Measurements from ENCODE around the gene KPNA2.

DNA sequence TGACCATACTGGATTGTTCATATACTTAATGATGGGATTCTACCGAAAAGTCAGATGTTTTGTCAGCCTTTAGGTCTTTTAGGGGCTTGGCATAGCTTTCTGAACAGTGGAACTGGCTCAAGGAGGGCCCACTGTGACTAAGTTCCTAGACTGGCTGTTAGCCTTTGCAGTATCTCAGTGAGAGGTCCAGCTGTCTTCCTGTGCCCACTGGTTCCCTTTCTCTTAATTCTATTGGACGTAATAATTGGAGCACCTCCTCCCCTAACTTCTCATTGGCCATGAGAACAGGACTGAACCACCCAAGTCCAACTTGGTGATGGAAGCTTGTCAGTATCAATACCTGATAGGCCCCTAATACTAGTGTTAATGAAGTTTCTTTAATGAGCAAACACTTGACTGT lies 13.5 kb downstream of the KPNA2 start:
- TF ChIP-seq, protein P1, sequence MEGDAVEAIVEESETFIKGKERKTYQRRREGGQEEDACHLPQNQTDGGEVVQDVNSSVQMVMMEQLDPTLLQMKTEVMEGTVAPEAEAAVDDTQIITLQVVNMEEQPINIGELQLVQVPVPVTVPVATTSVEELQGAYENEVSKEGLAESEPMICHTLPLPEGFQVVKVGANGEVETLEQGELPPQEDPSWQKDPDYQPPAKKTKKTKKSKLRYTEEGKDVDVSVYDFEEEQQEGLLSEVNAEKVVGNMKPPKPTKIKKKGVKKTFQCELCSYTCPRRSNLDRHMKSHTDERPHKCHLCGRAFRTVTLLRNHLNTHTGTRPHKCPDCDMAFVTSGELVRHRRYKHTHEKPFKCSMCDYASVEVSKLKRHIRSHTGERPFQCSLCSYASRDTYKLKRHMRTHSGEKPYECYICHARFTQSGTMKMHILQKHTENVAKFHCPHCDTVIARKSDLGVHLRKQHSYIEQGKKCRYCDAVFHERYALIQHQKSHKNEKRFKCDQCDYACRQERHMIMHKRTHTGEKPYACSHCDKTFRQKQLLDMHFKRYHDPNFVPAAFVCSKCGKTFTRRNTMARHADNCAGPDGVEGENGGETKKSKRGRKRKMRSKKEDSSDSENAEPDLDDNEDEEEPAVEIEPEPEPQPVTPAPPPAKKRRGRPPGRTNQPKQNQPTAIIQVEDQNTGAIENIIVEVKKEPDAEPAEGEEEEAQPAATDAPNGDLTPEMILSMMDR (IDR thresholded peaks at IDR 0.05; ENCODE audit: insufficient read depth, low read length): no peak
- no peak for TF ChIP-seq POLR2AphosphoS5 (IDR thresholded peaks at IDR 0.05; ENCODE audit: low read depth)
- TF ChIP-seq GABPA (IDR thresholded peaks at IDR 0.05; ENCODE audit: low read depth): no peak

Data from HL-60 (cell line).